GM23338 (cell line): Measurements from ENCODE around the gene FNDC3B.

ENCODE experiments used
- CREB1 ChIP-seq: fragments of 250-450 bp; sonication (Bioruptor Pico); IDR thresholded peaks from 2 replicates; pipeline ENCODE4 v1.5.0; 2020; ENCODE audit warnings: low read depth, mild to moderate bottlenecking, moderate library complexity
- CTCF ChIP-seq, 2 experiments: fragments of 200-600 bp in 1 of 2; sonication (generic) in 1 of 2; conservative IDR thresholded peaks; 2 replicates each; pipeline versions ENCODE4 v1.5.1 to v1.6.1; 2016 to 2017; ENCODE audit warnings: antibody characterized with exemption in 2 of 2, low read depth in 2 of 2, mild to moderate bottlenecking in 2 of 2, moderate library complexity in 1 of 2
- ETS1 ChIP-seq: IDR thresholded peaks from 2 replicates; pipeline ENCODE4 v1.6.1; 2016; ENCODE audit warnings: antibody characterized with exemption
- EZH2 ChIP-seq: fragments of 200-600 bp; sonication (generic); IDR thresholded peaks from one replicate; pipeline ENCODE4 v1.8.0; 2017; ENCODE audit warnings: antibody characterized with exemption, mild to moderate bottlenecking, low read depth; ENCODE audit not compliant: unreplicated experiment
- EZH2phosphoT487 ChIP-seq: fragments of 200-600 bp; sonication (generic); IDR thresholded peaks from one replicate; pipeline ENCODE4 v1.8.1; 2018; ENCODE audit warnings: antibody characterized with exemption; ENCODE audit not compliant: unreplicated experiment
- JUNB ChIP-seq: IDR thresholded peaks from one replicate; pipeline ENCODE4 v1.6.1; 2016; ENCODE audit warnings: antibody characterized with exemption; ENCODE audit not compliant: unreplicated experiment
- POLR2AphosphoS5 ChIP-seq: IDR thresholded peaks from 2 replicates; pipeline ENCODE4 v1.6.1; 2016; ENCODE audit warnings: antibody characterized with exemption, low read depth
- STAT1 ChIP-seq: IDR thresholded peaks from one replicate; pipeline ENCODE4 v1.6.1; 2016; ENCODE audit warnings: antibody characterized with exemption; ENCODE audit not compliant: unreplicated experiment
- TF ChIP-seq, protein P1 (sequence below): IDR thresholded peaks from one replicate; pipeline ENCODE4 v1.6.1; 2018; ENCODE audit warnings: antibody characterized with exemption; ENCODE audit not compliant: unreplicated experiment

- TF ChIP-seq CTCF (conservative IDR thresholded peaks at IDR 0.05; ENCODE audit: low read depth in 2 of 2) (no peak), POLR2AphosphoS5 (no peak), STAT1 (no peak), EZH2 (no peak), ETS1 (no peak), JUNB (no peak), CREB1 (CRISPR knock-in tag) (no peak), EZH2phosphoT487 (no peak)
- TF ChIP-seq, protein P1, sequence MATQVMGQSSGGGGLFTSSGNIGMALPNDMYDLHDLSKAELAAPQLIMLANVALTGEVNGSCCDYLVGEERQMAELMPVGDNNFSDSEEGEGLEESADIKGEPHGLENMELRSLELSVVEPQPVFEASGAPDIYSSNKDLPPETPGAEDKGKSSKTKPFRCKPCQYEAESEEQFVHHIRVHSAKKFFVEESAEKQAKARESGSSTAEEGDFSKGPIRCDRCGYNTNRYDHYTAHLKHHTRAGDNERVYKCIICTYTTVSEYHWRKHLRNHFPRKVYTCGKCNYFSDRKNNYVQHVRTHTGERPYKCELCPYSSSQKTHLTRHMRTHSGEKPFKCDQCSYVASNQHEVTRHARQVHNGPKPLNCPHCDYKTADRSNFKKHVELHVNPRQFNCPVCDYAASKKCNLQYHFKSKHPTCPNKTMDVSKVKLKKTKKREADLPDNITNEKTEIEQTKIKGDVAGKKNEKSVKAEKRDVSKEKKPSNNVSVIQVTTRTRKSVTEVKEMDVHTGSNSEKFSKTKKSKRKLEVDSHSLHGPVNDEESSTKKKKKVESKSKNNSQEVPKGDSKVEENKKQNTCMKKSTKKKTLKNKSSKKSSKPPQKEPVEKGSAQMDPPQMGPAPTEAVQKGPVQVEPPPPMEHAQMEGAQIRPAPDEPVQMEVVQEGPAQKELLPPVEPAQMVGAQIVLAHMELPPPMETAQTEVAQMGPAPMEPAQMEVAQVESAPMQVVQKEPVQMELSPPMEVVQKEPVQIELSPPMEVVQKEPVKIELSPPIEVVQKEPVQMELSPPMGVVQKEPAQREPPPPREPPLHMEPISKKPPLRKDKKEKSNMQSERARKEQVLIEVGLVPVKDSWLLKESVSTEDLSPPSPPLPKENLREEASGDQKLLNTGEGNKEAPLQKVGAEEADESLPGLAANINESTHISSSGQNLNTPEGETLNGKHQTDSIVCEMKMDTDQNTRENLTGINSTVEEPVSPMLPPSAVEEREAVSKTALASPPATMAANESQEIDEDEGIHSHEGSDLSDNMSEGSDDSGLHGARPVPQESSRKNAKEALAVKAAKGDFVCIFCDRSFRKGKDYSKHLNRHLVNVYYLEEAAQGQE: no peak
Observed at GRCh38 chr3:172235698-172236097, 196.3 kb downstream of the FNDC3B start.
